Stimulated activated CD8-positive, alpha-beta memory T cell treated with anti-CD3 and anti-CD28 coated beads, Interleukin-7, amount 100 ng/mL, for 48 hours (primary cell): ENCODE data around the gene CCNY.

Experiments used
- DNase-seq, 2 donors: peaks; one replicate each; pipeline ENCODE4 v3.0.0-alpha.2; 2020; ENCODE audit warnings: low read depth in 1 of 2; ENCODE audit errors: extremely low read depth in 1 of 2

The CCNY gene

DNA sequence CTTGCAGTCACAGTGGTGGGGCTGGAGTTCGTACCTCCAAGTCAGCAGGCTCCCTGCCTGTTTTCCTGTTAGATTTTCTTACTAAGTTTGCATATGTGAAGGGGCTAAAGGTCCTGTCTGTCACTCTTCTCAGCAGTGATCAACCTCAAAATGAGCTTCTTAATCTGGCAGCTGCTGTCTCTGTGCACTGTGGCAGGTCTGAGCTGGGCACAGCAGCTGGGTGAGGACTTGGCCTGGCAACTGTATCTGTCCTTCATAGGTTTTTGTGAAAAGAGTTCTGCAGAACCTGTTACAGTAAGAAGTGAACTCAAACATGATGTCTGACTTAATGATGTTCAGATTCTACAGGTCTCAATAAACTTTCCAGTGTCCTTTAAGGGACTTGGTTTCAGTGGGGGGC lies 237.5 kb downstream of the CCNY start:
- DNase-seq, result no peak

DNA sequence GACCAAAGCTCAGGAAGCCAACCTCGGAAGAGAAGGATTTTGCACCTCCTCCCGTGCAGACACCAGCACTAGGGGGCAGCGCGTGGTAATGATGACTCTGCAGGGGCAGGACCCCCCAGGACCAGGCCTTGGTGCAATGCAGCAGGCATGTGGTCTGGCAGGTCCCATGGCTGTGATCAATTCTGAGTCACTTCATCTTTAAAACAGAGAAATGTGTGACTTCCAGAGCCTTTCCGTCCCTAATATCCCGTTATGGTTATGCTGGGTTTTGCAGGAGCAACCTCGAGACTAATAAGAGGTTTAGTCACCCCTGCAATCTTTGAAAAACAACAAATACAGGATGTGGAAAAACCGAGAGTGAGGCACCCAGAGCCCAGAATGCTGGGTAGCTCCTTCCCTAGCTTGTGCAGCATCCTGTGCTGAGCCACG lies 238.6 kb downstream of the CCNY start:
- DNase-seq, result no peak

DNA sequence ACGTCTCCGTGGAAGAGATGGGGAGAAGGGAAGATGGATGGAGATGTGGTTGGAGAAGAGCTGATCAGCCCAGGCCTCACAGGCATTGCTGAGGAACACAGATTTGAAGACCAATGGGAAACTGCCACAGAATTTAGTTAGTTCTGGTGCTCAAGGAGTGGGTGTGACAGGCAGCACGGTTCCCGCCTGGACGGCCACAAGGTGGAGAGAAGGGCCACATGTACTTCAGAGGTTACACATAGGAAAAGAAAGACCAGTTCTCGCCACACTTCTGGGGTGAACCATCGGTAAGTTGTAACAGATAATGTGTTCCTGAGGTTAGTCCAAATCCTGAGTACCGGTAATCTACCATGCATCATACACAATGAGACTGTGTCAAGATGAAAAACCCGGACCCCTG lies 239.3 kb downstream of the CCNY start:
- DNase-seq, result no peak

DNA sequence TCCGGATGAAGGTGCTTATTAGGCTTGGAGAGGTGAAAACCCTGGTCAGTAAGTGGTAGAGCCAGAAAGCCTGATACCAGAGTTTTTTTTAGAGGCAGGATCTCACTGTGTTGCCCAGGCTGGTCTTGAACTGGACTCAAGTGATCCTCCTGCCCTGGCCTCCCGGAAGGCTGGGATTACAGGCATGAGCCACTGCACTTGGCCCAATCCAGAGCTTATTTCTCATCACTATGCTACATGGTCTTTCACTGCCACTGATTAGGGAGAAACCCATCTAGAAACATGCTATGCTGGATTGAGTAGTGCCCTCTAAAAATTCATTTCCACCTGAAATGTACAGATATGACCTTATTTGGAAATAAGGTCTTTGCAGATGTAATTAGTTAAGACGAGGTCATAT lies 240.4 kb downstream of the CCNY start:
- DNase-seq, result no peak

DNA sequence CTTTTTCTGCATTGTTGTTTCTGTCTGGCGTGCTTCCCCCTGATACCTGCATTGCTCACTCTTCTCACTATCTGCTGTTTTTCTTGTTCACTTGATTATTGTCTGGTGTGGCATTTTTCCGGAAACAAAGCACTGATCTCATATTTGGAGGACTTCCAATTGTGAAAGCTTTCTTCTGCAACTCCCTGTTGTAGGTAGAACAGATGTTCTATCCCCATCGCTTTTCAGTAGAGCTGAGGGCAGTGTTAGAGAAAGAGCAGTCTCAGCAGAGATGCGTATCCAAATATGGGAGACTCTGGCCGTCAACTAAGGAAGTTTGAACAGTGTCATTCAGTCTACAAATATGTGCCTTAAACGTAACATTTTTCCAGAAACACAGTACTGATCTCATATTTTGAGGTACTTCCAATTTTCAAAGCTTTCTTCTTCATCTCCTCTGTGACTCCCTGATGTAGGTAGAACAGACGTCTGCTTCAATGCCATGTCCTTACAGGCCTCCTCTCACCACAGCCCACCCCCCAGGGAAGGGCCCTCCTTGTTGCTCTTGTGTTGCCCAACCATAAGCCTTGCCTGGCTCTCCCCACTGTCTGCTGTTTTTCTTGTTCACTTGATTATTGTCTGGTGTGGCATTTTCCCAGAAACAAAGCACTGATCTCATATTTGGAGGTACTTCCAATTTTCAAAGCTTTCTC lies 241.8 kb downstream of the CCNY start:
- no peak for DNase-seq

DNA sequence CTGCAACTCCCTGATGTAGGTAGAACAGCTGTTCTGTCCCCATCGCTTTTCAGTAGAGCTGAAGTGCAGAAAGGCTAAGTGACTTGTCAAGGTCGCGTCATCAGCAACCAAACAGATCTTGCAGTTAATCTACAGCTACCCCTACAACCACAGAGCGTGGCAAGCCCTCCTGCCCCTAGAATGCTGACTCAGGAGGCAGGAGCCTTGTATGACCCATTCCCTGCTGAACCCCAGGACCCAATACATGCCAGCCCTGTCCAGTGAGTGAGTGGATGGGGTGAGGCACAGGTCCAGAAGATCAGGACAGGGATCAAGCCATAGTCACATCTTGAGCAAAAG lies 242.3 kb downstream of the CCNY start:
- no peak for DNase-seq

DNA sequence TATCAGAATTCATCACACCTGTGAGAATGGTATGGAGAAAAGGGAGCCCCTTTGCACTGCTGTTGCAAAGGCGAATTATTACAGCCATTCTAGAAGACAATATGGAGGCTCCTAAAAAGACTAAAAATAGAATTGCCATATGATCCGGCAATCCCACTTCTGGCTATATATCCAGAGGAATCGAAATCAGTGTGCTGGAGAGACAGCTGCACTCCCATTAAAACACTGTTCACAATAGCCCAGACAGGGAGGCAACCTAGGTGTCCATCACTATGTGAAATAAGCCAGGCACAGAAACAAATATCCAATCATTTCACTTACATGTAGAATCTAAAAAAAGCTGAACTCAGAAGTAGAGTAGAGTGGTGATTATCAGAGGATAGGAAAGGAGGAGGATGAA lies 242.8 kb downstream of the CCNY start:
- DNase-seq, result no peak

DNA sequence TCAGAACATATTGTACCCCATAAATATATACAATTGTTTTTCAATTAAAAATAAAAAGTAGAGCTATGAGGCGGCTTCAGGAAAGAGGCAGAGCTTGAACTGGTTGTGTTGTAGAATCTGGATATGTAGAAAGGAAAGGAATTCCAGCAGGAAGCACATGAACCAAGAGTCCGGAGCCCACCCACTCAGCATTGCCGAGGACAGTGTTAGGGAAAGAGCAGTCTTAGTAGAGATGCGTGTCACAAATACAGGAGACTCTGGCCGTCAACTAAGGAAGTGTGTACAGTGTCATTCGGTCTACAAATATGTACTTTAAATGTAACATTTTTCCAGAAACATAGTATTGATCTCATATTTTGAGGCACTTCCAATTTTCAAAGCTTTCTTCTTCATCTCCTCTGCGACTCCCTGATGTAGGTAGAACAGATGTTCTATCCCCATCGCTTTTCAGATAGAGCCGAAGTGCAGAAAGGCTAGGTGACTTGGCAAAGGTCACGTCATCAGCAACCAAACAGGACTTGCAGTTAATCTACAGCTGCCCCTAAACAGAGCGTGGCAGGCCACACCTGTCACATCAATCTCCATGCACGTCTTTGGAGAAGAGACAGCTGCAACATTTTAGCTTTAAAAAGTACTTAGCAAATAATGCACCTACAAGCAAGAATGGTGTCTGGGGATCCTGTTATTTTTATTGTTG lies 243.6 kb downstream of the CCNY start:
- DNase-seq, result no peak

DNA sequence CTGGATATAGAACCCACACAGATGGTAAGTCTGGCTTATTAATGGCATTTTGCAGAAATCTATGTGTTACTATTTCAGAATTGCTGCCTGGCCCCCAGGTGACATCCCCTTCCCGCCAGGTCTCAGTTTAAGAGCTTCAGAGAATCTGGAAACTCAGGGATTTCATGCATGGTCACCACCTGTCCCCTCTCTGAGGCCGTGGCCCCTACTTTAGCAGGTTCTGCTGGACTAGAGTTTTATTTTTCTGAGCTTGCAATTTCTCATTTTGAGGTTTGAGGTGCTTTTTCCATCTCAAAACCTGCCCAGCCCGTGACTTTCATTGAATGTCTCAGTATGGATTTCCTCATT lies 244.1 kb downstream of the CCNY start:
- DNase-seq, result no peak

DNA sequence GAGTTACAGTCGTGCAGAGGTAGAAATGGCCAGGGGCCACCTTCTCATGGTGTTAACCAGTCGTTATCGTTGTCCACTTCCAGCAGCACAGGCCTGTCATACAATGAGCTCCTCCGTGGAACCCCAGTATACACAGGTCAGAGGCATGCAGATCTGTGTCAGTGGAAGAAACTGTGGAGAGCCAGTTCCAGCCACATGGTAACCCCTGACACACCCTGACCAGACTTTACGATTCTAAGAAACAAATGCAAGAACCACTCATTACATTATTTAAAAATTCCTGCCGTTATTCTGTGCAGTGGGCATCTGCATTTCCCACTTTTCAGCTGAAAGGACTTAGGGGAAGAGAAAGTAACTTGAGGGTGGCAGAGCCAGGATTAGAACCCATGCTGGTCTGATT lies 245.3 kb downstream of the CCNY start:
- no peak for DNase-seq

DNA sequence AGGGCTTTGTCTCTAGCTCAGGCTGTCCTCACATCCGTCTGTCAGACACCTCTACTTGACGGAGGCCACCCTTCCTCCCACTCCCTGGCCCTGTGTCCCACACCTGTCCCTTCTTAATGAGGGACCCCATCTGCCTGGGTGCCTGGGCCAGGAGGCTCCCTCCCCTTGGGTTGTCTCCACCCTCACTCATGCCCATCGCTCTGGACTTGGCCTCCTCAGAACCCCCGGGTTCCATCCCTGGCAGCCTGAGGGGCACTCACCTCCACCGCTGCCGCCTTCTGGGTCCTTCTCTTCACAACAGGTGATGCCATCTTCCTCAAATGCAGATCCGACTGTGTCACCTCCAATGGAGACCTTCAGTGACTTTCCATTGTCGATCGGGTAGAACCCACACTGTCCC lies 248.6 kb downstream of the CCNY start:
- DNase-seq, result no peak

DNA sequence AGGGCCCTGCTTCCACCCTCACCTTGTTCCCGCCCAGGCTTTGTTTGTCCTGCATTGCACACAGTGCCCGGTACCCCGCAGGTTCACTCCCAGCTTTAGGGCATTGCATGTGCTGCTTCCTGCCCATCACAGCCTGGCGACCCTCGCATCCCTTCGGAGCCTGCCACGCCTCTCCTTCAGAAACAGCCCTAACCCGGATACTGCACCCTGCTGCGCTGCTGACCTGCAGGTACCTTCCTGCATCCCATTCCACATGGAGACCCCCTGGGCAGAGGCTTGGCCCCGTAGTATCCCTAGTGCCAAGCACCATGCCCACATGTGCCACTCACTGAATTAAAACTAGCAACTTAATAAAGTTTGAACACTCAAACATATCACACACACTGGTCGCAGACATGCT lies 249.0 kb downstream of the CCNY start:
- no peak for DNase-seq

DNA sequence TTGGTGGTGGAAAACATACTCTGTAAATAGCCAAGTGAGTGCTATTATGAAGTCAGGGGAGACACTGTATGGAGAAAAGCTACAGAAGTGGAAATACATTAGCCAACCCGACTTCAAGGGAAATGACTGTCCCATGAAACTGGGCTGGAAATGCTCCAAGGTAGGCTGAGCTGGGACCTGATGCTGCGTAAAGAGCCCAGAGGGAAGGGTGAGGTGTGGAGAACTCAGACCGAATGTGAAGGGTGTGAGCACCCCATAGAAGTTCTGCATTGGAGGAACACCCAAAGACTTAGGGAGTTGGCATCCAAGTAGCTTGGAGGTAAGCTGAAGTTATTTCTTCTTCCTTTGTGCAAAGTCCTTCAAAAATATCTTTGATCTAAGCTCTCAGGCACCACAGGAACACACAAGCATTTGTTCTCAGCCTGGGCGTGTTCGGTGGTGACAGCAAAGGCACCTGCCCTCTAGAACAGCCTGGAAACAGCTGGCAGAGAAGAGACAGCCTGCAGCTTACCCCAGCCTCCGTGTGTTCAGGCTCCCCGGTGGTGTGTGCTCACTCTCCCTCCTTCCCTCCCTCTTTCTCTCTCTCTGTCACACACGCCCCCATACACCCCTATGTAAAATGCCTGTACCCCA lies 249.7 kb downstream of the CCNY start:
- no peak for DNase-seq

DNA sequence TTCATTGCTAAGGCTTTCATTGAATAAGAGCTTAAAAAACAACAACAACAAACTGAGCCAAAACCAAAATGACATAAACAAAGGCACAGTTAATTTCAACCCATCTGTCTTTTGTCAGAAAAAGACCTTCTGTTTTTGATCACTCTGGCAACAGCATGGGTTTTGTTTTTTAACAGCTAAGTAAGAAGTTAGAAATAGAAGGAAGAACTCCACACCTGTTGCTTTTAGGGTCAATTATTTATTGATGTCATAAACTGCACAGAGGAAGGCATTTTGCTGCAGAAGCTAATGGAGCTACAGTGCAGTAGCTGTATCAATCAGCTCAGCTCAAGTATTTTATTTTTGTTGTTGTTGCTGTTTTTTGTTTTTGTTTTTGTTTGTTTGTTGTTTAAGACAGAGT lies 252.5 kb downstream of the CCNY start:
- DNase-seq, result no peak

DNA sequence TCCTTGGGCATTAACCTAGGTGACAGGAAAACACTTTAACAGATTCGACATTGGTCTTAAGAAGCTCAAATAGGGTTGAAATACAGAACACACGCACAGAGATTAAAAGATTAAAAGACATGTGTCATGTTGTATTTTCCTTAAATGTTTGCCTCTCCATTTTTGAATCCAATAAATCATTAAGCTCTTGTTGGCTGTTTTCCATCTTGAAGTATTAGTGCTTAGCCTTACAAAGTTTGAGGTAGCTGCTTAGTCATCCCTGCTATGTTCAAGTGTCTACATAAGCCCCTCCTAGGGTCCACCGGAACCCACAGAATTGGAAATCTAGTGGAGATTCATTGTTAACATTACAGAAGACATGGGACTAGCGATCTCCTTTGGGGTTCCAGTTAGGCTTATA lies 256.1 kb downstream of the CCNY start:
- DNase-seq, result no peak

DNA sequence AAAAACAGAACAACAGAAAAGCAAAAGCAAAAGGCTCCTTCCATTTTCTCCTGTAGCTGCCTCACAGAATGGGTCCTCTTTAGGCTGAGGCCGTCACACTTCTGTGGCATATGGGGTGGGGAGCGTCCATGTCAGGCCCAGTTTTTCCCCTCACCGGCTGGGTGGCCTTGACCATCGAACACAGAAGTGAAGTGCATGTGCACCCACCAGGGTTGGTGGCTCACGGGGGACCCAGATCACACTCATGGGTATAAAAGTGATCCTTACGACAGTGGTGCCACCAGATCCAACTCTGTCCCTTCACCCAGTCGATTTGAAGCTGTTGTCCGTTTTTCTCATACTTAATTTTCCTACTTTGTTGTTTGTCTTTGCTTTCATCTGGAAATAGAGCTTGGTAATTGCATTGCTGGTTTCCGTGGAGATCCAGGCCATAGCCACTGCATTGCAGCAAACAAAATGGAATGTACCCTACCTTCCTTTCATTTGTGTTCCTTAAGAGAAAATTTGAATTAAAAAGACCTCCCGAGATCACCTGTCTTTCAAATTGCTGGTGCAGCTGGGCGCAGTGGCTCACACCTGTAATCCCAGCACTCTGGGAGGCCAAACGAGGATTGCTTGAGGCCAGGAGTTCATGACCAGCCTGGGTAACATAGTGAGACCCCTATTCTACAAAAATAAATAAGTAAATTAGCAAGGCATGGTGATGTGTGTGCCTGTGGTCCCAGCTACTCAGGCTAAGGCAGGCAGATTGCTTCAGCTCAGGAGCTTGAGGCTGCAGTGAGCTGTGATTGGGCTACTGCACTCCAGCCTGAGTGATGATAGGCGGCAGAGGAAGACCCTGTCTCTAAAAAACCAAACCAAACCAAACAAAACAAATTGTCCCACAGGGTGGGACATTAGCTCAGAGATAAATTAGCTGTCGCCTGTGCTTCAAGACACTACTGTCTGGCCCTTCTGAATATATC lies 258.1 kb downstream of the CCNY start:
- no peak for DNase-seq

DNA sequence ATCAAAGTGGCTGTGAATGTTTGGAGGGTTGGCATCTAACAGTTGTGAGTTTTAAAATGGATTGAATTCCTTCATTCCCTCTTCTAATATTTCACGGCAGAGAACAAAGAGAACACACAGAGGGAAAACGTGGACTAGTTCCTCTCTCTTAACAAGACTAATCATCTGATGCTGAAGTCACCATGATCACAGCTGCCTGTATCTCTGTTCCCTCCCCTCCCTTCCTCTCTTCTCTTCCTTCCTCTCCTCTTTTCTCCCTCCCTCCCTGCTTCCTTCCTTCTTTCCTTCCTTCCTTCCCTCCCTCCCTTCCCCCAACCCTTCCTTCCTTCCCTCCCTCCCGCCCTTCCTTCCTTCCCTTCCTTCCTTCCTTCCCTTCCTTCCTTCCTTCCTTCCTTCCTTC lies 258.8 kb downstream of the CCNY start:
- DNase-seq, result no peak

DNA sequence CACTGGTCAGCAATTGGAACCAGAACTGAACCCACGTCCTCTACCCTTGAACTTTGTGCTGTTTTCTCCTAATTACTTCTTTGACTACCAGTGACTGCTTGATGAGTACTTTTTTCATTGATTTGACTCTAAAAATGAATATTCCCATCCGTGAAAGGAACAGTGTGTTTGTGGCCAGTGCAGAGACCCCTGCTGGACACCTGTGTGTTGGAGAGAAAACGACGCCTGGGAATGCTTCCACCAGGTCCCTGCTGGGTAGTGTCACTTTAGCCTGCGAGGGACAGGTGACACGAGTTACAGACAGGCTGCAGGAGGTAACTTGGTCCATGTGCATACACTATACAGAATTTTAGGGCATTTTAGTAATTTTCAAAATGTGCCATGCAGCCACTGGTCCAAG lies 262.1 kb downstream of the CCNY start:
- no peak for DNase-seq

DNA sequence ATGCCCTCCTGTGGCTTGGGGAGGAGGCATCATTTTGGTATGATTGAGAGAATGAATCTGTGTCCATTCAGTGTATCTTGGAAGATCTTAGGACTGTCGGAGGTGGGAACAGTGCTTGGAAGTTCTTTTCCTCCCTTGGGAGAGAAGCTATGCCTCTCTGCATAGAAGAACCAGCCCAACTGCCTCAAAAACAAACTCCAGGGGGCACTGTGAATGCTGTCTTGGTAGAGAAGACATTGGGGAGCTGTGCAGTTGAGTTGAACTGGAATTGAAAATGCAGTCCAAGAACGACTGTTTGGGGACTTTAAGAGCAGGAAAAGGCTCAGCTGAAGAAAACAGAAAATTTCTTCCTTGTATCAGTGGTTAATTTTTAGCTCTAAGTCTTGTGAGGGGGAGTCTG lies 263.9 kb downstream of the CCNY start:
- no peak for DNase-seq

DNA sequence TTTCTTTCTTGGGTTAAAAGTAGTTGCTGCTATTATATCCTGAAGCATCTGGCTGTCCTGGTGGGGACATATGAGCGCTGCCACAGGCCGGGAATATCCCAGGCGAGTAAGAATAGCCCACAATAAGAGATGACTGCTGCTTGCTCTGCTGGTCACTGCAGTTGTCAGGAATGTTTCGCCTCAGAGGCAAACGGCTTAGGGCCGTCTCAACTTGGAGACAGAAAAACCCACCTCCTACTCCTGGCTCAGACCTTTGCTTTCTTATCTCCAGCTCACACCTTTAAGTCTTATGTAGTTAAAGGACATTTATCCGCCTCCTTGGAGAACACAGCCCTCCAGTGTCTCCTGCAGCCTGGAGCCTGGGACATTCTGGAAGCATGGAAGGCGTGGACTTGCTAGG lies 268.9 kb downstream of the CCNY start, which contains the start of gene GJD4:
Gene GJD4 (plus strand): TSS at position 151 of the 400 bp plus-strand sequence. CDS start 227 bp downstream, at position 378.
- DNase-seq, result no peak

DNA sequence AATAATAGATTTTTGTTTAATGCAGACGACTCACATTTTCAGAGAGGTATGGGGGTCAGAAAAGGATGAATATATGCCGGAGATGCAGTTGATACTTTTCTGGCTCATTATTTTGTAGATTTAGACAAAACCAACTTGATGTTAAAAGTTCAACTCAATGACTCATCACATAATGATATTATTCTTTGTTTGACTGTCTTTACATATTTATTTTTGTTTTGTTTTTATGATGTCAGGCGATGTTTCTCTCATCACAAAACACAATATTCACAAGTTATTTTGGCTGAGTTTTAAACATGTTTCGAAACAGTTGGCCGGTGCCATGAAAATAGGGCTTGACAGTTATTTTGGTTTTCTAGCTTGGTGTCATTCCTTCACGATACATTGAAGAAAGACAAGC lies 270.1 kb downstream of the CCNY start:
- DNase-seq, result no peak
